ENCODE results near the gene CISD1. TPM values are rescaled to one million over a fixed set of nuclear protein-coding genes. Genes with fewer than 3 reads are reported as not detected.
A peak's percentile ranks its signal among the peaks of the same experiment; 100 is the strongest.

CISD1 gene
- total and polyA plus RNA-seq, 2 experiments from 2014 or later, result 31.7 to 212 TPM

DNA sequence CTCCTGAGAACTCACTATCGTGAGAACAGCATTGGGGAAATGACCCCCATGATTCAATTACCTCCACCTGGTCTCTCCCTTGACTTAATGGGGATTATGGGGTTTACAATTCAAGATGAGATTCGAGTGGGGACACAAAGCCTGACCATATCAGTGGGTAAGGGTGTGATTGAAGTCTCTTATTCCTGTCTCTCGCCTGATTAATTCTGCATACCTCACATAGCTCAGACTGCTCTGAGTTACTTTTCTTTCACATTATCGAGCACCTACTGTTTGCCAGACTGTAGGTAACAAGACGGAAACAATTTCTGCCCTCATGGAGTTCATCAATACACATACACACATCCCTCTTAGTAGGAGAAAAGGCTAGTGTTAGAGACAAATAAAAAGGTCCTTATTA is 25.0 kb downstream of the CISD1 start:
- Histone ChIP-seq H3K4me1 (ENCODE audit: low read depth) (no peaks in the 10 kb centered on the region), H3K9me3 (ENCODE audit: low read depth) (no peaks in the 10 kb centered on the region), H3K4me3 (no peak overlapping the region), H3K27ac (peak overlapping the region; percentile 64), H3K27me3 (no peaks in the 10 kb centered on the region), H3K36me3 (peaks cover 5% of the 10 kb centered on the region)
- no peak for DNase-seq (ENCODE audit: low read depth in 1 of 2, low spot score in 1 of 2)
- no peak for TF ChIP-seq CTCF (IDR thresholded peaks at IDR 0.05; ENCODE audit: low read depth, low read length)

GRCh38 chr10:58299580-58299979 is 30.6 kb downstream of the CISD1 start:
- no peak overlapping the region for H3K4me3 ChIP-seq
- TF ChIP-seq CTCF (IDR thresholded peaks at IDR 0.05; ENCODE audit: low read depth, low read length), result peak; percentile 87
- H3K27me3 ChIP-seq, result no peaks in the 10 kb centered on the region
- no peaks in the 10 kb centered on the region for H3K9me3 ChIP-seq (ENCODE audit: low read depth)
- DNase-seq (ENCODE audit: low read depth in 1 of 2, low spot score in 1 of 2), result peak; percentile 72
- H3K4me1 ChIP-seq (ENCODE audit: low read depth), result no peaks in the 10 kb centered on the region
- no peaks in the 10 kb centered on the region for H3K36me3 ChIP-seq
- H3K27ac ChIP-seq, result no peak overlapping the region

DNA sequence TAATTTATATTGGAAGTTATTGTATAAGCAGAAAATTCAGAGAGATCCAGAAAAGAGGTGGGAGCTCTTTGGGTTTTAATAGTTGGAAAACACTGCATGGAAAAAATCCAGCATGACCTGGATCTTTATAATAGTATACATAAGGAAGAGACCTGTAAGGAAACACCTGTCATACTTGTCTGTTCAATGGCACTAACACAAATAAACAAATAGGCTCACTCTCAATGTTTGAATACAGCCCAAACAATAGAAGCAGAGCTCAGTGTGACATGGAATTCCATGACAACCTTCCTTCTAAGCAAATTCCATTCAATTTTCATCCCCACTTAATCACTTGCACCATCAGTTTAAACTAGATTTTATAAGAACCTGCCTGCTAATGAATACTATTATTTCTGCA is 31.7 kb downstream of the CISD1 start:
- H3K27me3 ChIP-seq, result no peaks in the 10 kb centered on the region
- H3K4me1 ChIP-seq (ENCODE audit: low read depth), result no peaks in the 10 kb centered on the region
- no peaks in the 10 kb centered on the region for H3K36me3 ChIP-seq
- TF ChIP-seq CTCF (IDR thresholded peaks at IDR 0.05; ENCODE audit: low read depth, low read length), result no peak
- no peak overlapping the region for H3K4me3 ChIP-seq
- H3K9me3 ChIP-seq (ENCODE audit: low read depth), result no peaks in the 10 kb centered on the region
- H3K27ac ChIP-seq, result no peak overlapping the region
- DNase-seq (ENCODE audit: low read depth in 1 of 2, low spot score in 1 of 2), result no peak

DNA sequence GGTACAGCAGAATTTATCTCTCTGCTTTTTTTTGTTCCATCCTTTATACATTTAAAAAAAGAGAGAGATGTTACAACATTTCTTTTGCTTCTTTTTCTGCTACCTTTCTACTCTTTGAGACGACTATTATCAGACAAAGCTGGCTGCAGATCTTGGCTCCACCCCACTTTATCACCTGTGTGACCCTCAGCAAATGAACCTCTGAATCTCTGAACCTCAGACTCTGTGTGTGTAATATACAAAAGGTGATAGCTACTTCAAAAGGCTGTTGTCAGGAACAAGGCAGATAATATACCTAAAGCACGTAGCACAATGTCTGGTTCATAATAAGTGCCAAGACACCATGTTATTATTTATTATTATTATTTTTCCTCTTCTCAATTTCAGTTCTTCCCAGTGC is 33.3 kb downstream of the CISD1 start:
- H3K27ac ChIP-seq, result no peak overlapping the region
- H3K4me3 ChIP-seq, result no peak overlapping the region
- no peaks in the 10 kb centered on the region for H3K4me1 ChIP-seq (ENCODE audit: low read depth)
- no peaks in the 10 kb centered on the region for H3K9me3 ChIP-seq (ENCODE audit: low read depth)
- DNase-seq (ENCODE audit: low read depth in 1 of 2, low spot score in 1 of 2), result no peak
- TF ChIP-seq CTCF (IDR thresholded peaks at IDR 0.05; ENCODE audit: low read depth, low read length), result no peak
- no peaks in the 10 kb centered on the region for H3K36me3 ChIP-seq
- no peaks in the 10 kb centered on the region for H3K27me3 ChIP-seq

- H3K4me1 ChIP-seq (ENCODE audit: low read depth), result no peaks in the 10 kb centered on the region
- H3K4me3 ChIP-seq, result no peak overlapping the region
- no peak overlapping the region for H3K27ac ChIP-seq
- no peaks in the 10 kb centered on the region for H3K36me3 ChIP-seq
- H3K27me3 ChIP-seq, result no peaks in the 10 kb centered on the region
- no peak for TF ChIP-seq CTCF (IDR thresholded peaks at IDR 0.05; ENCODE audit: low read depth, low read length)
- DNase-seq (ENCODE audit: low read depth in 1 of 2, low spot score in 1 of 2), result no peak
- no peaks in the 10 kb centered on the region for H3K9me3 ChIP-seq (ENCODE audit: low read depth)
These were observed 35.2 kb downstream of the CISD1 start for GRCh38 chr10:58304099-58304633.

- Histone ChIP-seq H3K27ac (no peak overlapping the region), H3K4me1 (ENCODE audit: low read depth) (no peaks in the 10 kb centered on the region), H3K27me3 (no peaks in the 10 kb centered on the region), H3K9me3 (ENCODE audit: low read depth) (no peaks in the 10 kb centered on the region), H3K4me3 (no peak overlapping the region), H3K36me3 (no peaks in the 10 kb centered on the region)
- no peak for TF ChIP-seq CTCF (IDR thresholded peaks at IDR 0.05; ENCODE audit: low read depth, low read length)
- DNase-seq (ENCODE audit: low read depth in 1 of 2, low spot score in 1 of 2), result no peak
These were observed 36.9 kb downstream of the CISD1 start for GRCh38 chr10:58305821-58306220.
